Liver (tissue), 3 donors: ENCODE results near the gene SCGB1C2.

Experiments used
- TAF1 ChIP-seq: conservative IDR thresholded peaks from 2 replicates; pipeline ENCODE4 v1.6.1; 2016; ENCODE audit warnings: antibody characterized with exemption, mild to moderate bottlenecking
- TF ChIP-seq, protein P1 (sequence below): fragments of 150-350 bp; IDR thresholded peaks from 2 replicates; pipeline ENCODE4 v1.5.1; 2017; ENCODE audit warnings: improper control_type of control experiment, low read depth, low read length; ENCODE audit not compliant: missing input control
- TF ChIP-seq, protein P2 (sequence below): IDR thresholded peaks from 2 replicates; pipeline ENCODE4 v1.6.1; 2016; ENCODE audit warnings: antibody characterized with exemption
- TF ChIP-seq, protein P3 (sequence below): IDR thresholded peaks from 2 replicates; pipeline ENCODE4 v1.6.1; 2016; ENCODE audit warnings: antibody characterized with exemption, mild to moderate bottlenecking
- donor health status: healthy.
- donor health status: healthy.

DNA sequence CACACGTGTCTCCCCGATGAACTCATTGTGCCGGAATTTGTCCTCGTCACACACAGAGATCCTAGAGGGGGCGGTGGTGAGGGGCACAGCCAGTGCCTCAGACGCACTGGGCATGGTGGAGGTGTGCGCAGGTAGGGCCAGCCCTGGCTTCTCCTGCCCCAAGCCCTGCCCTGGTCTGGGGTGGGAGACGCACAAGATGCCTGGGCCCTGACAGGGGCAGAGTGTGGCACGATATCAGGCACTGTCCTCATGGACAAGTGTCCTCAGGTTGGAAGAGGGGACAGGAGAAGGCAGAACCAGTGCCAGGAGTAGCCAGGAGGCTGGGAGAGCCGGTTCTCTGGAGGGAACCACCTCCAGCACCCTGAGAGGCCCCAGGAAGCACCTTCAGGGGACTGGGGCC is 24.1 kb downstream of the SCGB1C2 start:
- TF ChIP-seq, protein P1, sequence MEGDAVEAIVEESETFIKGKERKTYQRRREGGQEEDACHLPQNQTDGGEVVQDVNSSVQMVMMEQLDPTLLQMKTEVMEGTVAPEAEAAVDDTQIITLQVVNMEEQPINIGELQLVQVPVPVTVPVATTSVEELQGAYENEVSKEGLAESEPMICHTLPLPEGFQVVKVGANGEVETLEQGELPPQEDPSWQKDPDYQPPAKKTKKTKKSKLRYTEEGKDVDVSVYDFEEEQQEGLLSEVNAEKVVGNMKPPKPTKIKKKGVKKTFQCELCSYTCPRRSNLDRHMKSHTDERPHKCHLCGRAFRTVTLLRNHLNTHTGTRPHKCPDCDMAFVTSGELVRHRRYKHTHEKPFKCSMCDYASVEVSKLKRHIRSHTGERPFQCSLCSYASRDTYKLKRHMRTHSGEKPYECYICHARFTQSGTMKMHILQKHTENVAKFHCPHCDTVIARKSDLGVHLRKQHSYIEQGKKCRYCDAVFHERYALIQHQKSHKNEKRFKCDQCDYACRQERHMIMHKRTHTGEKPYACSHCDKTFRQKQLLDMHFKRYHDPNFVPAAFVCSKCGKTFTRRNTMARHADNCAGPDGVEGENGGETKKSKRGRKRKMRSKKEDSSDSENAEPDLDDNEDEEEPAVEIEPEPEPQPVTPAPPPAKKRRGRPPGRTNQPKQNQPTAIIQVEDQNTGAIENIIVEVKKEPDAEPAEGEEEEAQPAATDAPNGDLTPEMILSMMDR, result no peak
- no peak for TF ChIP-seq TAF1
- TF ChIP-seq, protein P2, sequence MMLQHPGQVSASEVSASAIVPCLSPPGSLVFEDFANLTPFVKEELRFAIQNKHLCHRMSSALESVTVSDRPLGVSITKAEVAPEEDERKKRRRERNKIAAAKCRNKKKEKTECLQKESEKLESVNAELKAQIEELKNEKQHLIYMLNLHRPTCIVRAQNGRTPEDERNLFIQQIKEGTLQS, result no peak
- TF ChIP-seq, protein P3, sequence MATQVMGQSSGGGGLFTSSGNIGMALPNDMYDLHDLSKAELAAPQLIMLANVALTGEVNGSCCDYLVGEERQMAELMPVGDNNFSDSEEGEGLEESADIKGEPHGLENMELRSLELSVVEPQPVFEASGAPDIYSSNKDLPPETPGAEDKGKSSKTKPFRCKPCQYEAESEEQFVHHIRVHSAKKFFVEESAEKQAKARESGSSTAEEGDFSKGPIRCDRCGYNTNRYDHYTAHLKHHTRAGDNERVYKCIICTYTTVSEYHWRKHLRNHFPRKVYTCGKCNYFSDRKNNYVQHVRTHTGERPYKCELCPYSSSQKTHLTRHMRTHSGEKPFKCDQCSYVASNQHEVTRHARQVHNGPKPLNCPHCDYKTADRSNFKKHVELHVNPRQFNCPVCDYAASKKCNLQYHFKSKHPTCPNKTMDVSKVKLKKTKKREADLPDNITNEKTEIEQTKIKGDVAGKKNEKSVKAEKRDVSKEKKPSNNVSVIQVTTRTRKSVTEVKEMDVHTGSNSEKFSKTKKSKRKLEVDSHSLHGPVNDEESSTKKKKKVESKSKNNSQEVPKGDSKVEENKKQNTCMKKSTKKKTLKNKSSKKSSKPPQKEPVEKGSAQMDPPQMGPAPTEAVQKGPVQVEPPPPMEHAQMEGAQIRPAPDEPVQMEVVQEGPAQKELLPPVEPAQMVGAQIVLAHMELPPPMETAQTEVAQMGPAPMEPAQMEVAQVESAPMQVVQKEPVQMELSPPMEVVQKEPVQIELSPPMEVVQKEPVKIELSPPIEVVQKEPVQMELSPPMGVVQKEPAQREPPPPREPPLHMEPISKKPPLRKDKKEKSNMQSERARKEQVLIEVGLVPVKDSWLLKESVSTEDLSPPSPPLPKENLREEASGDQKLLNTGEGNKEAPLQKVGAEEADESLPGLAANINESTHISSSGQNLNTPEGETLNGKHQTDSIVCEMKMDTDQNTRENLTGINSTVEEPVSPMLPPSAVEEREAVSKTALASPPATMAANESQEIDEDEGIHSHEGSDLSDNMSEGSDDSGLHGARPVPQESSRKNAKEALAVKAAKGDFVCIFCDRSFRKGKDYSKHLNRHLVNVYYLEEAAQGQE, result no peak
